Fibroblast of pulmonary artery (primary cell): Measurements from ENCODE around the gene TUBGCP6.

Experiments
- DNase-seq: peaks from one replicate; pipeline ENCODE4 v3.0.0-alpha.2; 2010; ENCODE audit warnings: low read depth
- H3K4me3 ChIP-seq: replicated peaks from 2 replicates; pipeline ENCODE4 v1.5.1; 2011; ENCODE audit warnings: low read depth, mild to moderate bottlenecking, control low read depth, low read length, moderate library complexity
- CTCF ChIP-seq: IDR thresholded peaks from 2 replicates; pipeline ENCODE4 v1.5.1; 2011; ENCODE audit warnings: mild to moderate bottlenecking, control low read depth, low read length, inconsistent platforms; ENCODE audit errors: missing control alignments

Gene TUBGCP6

GRCh38 chr22:50253941-50254340, 9.1 kb upstream of the TUBGCP6 start:
- TF ChIP-seq CTCF: no peak
- no peak for DNase-seq
- no peak overlapping the region for H3K4me3 ChIP-seq

- DNase-seq: no peak
- H3K4me3 ChIP-seq: no peak overlapping the region
Observed at GRCh38 chr22:50253046-50253915, 8.5 kb upstream of the TUBGCP6 start.

GRCh38 chr22:50252082-50253045, 7.5 kb upstream of the TUBGCP6 start:
- peak; percentile 66 for DNase-seq
- TF ChIP-seq CTCF: peak; percentile 70
- H3K4me3 ChIP-seq: no peak overlapping the region

More at GRCh38 chr22:50253046-50253915, 8.5 kb upstream of the TUBGCP6 start:
- TF ChIP-seq CTCF: no peak

GRCh38 chr22:50251477-50252081, 6.8 kb upstream of the TUBGCP6 start:
- no peak for TF ChIP-seq CTCF

GRCh38 chr22:50250555-50251476, 6.0 kb upstream of the TUBGCP6 start, which contains the start of gene HDAC10:
Gene HDAC10, minus strand, starts transcription at chr22:50251265. Its CDS starts 233 bp downstream, at chr22:50251032.
- no peak for TF ChIP-seq CTCF
- peak; percentile 73 for DNase-seq
- H3K4me3 ChIP-seq: peak within 1 kb of the TSS; percentile 72

More at GRCh38 chr22:50251477-50252081, 6.8 kb upstream of the TUBGCP6 start:
- DNase-seq: no peak
- peak overlapping the region; percentile 27 for H3K4me3 ChIP-seq

- TF ChIP-seq CTCF: no peak
- peak overlapping the region; percentile 72 for H3K4me3 ChIP-seq
- no peak for DNase-seq
Observed at GRCh38 chr22:50250249-50250554, 5.4 kb upstream of the TUBGCP6 start.
